Measurements from ENCODE around the gene LRRC7.
A peak's percentile ranks its signal among the peaks of the same experiment; 100 is the strongest.

LRRC7 gene

DNA sequence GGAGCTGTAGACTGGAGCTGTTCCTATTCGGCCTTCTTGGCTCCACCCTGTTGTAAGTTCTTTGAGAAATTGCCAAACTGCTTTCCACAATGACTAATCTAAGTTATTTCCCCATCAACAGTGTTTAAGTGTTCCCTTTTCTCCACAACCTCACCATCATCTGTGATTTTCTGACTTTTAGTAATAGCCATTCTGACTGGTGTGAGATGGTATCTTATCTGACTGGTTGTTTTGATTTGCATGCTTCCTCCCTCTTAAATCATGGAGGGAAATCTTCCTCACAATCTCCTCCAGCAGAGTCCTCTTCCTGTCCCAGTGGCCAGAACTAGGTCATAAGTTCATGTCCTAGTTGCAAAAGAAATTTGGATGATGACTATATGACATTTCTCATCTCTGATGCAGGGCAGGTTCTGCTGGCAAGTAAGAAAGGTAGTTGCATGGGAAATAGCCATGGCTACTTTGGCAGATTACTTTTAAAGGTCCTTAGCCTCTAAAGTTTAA, 343.6 kb downstream of the LRRC7 start:
- no peak for TF ChIP-seq EZH2phosphoT487 (IDR thresholded peaks at IDR 0.05; ENCODE audit: borderline replicate concordance)
- H3K4me2 ChIP-seq (ENCODE audit: low read depth, low read length, poor library complexity, severe bottlenecking), result no peak overlapping the region

DNA sequence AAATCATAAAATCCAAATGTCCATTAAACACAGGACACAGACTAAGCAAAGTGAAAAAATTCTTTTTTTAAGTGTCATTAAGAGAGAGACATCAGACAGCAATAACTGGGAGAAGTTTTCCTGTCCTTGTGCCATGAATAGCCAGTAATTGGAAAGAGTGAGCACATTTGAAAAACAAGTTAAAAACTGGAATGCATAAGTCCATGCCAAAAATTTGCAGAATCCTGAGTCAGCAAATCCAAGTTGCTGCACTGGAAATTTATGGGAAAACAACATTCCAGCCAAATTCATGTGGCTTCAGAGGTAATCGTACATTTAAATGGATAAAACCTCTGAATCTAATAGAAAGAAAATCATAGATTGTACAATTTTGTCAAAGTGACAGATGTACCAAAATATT, 346.3 kb downstream of the LRRC7 start:
- H3K36me3 ChIP-seq (ENCODE audit: insufficient read depth, low read length), result no peaks in the 10 kb centered on the region
- H4K20me1 ChIP-seq (ENCODE audit: insufficient read depth, low read length, poor library complexity, severe bottlenecking), result no peaks in the 10 kb centered on the region
- H3K27me3 ChIP-seq (ENCODE audit: insufficient read depth, low read length, poor library complexity, severe bottlenecking), result no peaks in the 10 kb centered on the region
- no peak overlapping the region for H2AFZ ChIP-seq (ENCODE audit: low read length)
- no peaks in the 10 kb centered on the region for H3F3A ChIP-seq (ENCODE audit: low read depth)
- H3K4me2 ChIP-seq (ENCODE audit: low read depth, low read length, poor library complexity, severe bottlenecking), result no peak overlapping the region
- no peaks in the 10 kb centered on the region for H3K79me2 ChIP-seq (ENCODE audit: insufficient read depth, low read length)
- H3K9me3 ChIP-seq (ENCODE audit: insufficient read depth, low read depth, low read length), result no peaks in the 10 kb centered on the region
- no peak overlapping the region for H3K4me3 ChIP-seq (ENCODE audit: low read length, poor library complexity, severe bottlenecking)
- H3K9me2 ChIP-seq (replicated peaks; ENCODE audit: low read depth, low read length), result no peaks in the 10 kb centered on the region
- TF ChIP-seq, protein P1, sequence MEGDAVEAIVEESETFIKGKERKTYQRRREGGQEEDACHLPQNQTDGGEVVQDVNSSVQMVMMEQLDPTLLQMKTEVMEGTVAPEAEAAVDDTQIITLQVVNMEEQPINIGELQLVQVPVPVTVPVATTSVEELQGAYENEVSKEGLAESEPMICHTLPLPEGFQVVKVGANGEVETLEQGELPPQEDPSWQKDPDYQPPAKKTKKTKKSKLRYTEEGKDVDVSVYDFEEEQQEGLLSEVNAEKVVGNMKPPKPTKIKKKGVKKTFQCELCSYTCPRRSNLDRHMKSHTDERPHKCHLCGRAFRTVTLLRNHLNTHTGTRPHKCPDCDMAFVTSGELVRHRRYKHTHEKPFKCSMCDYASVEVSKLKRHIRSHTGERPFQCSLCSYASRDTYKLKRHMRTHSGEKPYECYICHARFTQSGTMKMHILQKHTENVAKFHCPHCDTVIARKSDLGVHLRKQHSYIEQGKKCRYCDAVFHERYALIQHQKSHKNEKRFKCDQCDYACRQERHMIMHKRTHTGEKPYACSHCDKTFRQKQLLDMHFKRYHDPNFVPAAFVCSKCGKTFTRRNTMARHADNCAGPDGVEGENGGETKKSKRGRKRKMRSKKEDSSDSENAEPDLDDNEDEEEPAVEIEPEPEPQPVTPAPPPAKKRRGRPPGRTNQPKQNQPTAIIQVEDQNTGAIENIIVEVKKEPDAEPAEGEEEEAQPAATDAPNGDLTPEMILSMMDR (conservative IDR thresholded peaks at IDR 0.05; ENCODE audit: low read length), result no peak
- no peak for TF ChIP-seq EZH2phosphoT487 (IDR thresholded peaks at IDR 0.05; ENCODE audit: borderline replicate concordance)
- H3K9ac ChIP-seq (ENCODE audit: low read depth, low read length, poor library complexity, severe bottlenecking), result no peak overlapping the region
- peaks cover 8% of the 10 kb centered on the region for H3K4me1 ChIP-seq (ENCODE audit: insufficient read depth, low read length, poor library complexity, severe bottlenecking)

More for the DNA sequence above, 343.6 kb downstream of the LRRC7 start:
- Histone ChIP-seq H3K79me2 (ENCODE audit: insufficient read depth, low read length) (no peaks in the 10 kb centered on the region), H3F3A (ENCODE audit: low read depth) (no peaks in the 10 kb centered on the region), H3K9ac (ENCODE audit: low read depth, low read length, poor library complexity, severe bottlenecking) (no peak overlapping the region), H2AFZ (ENCODE audit: low read length) (no peak overlapping the region), H3K27me3 (ENCODE audit: insufficient read depth, low read length, poor library complexity, severe bottlenecking) (no peaks in the 10 kb centered on the region), H3K9me2 (replicated peaks; ENCODE audit: low read depth, low read length) (no peaks in the 10 kb centered on the region), H3K4me1 (ENCODE audit: insufficient read depth, low read length, poor library complexity, severe bottlenecking) (peaks cover 8% of the 10 kb centered on the region), H4K20me1 (ENCODE audit: insufficient read depth, low read length, poor library complexity, severe bottlenecking) (no peaks in the 10 kb centered on the region), H3K9me3 (ENCODE audit: insufficient read depth, low read depth, low read length) (no peaks in the 10 kb centered on the region), H3K36me3 (ENCODE audit: insufficient read depth, low read length) (no peaks in the 10 kb centered on the region), H3K4me3 (ENCODE audit: low read length, poor library complexity, severe bottlenecking) (no peak overlapping the region)

DNA sequence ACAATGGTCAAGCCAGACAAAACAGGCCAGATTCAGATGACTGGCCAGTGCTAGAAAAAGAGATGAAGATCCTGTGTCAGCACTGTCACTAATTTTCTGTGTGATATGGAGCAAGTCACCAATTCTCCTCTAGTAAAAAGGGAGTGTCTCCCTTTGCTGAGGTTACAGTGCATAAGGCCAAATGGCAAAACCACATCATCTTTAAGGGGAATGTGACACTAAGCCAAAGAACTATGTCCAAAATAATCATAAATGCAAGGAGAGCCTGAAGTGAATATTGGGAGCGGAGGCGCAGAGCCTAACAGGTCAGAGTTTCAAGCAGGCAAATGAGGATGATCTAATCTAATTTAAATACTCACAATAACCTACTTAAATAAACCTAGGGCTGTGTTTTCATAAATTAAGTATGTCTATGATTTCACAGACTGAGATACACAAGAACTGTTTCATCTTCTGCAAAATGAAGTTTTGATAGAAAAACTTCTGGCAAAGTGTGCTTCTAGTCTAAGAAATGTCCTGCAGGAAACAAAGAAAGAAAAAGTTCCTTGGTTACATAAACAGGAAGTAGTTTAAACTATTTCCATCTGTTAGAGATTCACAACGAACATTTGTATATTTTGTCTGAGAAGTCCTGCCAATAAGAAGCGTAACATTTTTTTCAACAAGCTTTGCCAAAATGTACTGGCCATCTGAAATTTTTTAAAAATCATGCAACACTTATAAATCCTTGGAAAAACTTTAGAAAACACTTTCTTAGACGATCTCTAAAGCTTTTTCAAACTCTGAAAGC, 347.4 kb downstream of the LRRC7 start:
- Histone ChIP-seq H3K79me2 (ENCODE audit: insufficient read depth, low read length) (no peaks in the 10 kb centered on the region), H3F3A (ENCODE audit: low read depth) (no peaks in the 10 kb centered on the region), H2AFZ (ENCODE audit: low read length) (peak overlapping the region; percentile 74), H3K9me2 (replicated peaks; ENCODE audit: low read depth, low read length) (no peaks in the 10 kb centered on the region), H3K4me1 (ENCODE audit: insufficient read depth, low read length, poor library complexity, severe bottlenecking) (peaks cover 8% of the 10 kb centered on the region), H3K4me3 (ENCODE audit: low read length, poor library complexity, severe bottlenecking) (no peak overlapping the region), H3K9me3 (ENCODE audit: insufficient read depth, low read depth, low read length) (no peaks in the 10 kb centered on the region), H3K9ac (ENCODE audit: low read depth, low read length, poor library complexity, severe bottlenecking) (no peak overlapping the region), H3K27me3 (ENCODE audit: insufficient read depth, low read length, poor library complexity, severe bottlenecking) (no peaks in the 10 kb centered on the region), H4K20me1 (ENCODE audit: insufficient read depth, low read length, poor library complexity, severe bottlenecking) (no peaks in the 10 kb centered on the region), H3K4me2 (ENCODE audit: low read depth, low read length, poor library complexity, severe bottlenecking) (peak overlapping the region; percentile 13), H3K36me3 (ENCODE audit: insufficient read depth, low read length) (no peaks in the 10 kb centered on the region)
- no peak for TF ChIP-seq EZH2phosphoT487 (IDR thresholded peaks at IDR 0.05; ENCODE audit: borderline replicate concordance)
- TF ChIP-seq, protein P1 (conservative IDR thresholded peaks at IDR 0.05; ENCODE audit: low read length), result no peak
